CD1c-positive myeloid dendritic cell (primary cell): ENCODE results near the gene ANKRD55.
A peak's percentile ranks its signal among the peaks of the same experiment; 100 is the strongest.
"Not testable (repeated sequence)": the region's sequence is repeated elsewhere in the genome, so short reads cannot be mapped to it uniquely, and the experiment has no call there.

Source experiments
- DNase-seq: peaks from one replicate; pipeline ENCODE4 v3.0.0-alpha.2; 2016; ENCODE audit errors: extremely low spot score

The ANKRD55 gene

DNA sequence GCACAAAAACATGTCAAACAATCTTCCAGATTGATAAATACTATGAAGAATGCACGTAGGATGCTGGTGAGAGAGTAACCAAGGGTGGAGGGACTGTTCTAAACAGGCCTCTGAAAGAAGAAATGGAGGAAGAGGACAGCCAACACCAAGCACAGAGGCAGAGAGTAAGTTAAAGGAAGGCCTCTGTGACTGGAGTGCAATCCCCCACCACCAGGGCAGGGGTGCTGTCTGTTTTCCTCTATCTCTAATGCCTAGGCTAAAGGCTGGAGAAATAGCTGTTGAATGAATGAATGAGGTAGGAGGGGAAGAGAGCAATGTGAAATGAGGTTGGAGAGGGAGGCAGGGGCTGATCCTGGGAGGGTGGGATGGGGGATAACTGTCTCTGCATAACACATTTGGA, 88.9 kb downstream of the ANKRD55 start:
- no peak for DNase-seq

- DNase-seq = no peak
These were observed 89.8 kb downstream of the ANKRD55 start for GRCh38 chr5:56143373-56143714.

GRCh38 chr5:56142614-56143372, 90.3 kb downstream of the ANKRD55 start:
- DNase-seq = no peak

GRCh38 chr5:56142233-56142613, 90.9 kb downstream of the ANKRD55 start:
- no peak for DNase-seq

DNA sequence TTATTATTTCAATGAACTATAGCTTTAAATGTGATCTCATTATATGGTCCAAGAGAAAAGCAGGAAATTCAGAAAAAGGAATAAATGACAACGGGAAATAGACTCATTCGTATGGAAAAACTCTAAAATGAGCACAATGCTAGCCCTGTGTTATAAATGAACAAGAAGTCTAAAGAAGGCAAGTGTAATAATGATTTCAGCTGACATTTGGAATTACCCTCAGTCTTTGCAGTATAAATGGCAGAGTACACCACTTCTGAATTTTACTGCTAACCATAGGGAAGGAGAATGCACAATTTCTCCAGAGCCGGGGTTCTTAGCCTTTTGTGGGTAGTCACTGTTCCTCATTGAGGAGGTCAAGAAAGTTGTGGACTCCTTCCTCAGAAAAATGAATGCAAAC, 93.1 kb downstream of the ANKRD55 start:
- DNase-seq = peak; percentile 58

DNA sequence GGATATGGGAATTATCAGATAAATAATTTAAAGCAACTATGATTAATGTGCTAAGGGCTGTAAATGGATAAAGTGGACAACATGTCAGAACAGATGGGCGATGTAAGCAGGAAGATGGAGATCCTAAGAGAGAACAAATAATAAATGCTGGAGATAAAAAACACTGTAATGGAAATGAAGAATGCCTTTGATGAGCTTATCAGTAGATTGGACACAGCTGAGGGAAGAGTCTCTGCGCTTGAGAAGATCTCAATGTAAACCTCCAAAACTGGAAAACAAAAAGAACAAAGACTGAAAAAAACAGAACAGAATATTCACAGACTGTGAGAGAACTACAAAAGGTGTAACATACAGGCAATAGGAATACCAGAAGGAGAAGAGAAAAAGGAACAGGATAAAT, 102.5 kb downstream of the ANKRD55 start:
- DNase-seq = no peak

DNA sequence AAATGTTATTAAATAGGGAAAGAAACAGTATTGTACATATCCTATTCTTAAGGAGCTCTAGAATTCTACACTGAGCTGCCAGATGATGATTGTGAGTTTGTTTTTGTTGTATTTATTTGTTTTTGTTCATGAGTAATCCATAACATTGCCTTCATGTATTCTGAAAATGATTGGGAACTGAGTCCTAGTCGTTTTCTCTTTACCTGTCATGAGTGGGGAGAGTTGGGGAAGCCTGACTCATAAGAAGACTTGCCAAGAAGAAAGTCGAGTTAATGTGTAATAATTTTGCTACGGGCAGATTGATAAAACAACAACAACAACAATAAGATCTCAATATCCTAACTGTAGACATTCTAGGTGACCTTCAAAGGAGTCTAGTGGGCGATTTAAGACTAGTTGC, 103.8 kb downstream of the ANKRD55 start:
- no peak for DNase-seq

- no peak for DNase-seq
These were observed 105.0 kb downstream of the ANKRD55 start for GRCh38 chr5:56128113-56128512.

DNA sequence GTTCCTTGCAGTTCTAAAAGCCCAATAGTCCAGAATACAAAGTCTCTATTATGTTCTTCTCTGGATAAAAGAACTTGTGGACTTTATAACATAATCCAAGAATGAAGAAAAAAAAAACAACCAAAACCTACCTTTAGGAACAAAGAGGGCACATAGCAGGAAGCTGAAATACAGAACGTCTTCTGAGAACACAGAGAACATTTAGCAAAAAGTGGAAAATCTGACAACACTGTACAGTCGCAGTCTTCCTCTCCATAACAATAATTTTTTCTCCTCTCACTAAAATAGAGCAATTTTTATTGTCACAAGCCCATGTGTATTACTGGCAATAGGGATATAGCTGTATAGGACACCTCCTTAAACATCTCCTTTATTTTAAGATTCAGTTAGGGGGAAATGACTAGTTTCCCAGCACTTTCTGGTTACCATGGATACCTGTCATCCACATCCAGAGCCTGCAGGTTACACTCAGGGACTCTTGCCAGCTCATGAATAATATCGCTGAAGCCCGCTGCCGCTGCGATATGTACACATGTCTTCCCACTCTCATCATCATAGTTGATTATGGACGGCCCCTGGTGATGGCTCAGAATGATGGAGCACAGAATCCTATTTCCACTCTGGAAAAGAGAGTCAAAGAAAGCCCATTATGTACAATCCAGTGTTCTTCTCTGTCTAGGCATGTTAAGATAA, 106.5 kb downstream of the ANKRD55 start:
- no peak for DNase-seq

DNA sequence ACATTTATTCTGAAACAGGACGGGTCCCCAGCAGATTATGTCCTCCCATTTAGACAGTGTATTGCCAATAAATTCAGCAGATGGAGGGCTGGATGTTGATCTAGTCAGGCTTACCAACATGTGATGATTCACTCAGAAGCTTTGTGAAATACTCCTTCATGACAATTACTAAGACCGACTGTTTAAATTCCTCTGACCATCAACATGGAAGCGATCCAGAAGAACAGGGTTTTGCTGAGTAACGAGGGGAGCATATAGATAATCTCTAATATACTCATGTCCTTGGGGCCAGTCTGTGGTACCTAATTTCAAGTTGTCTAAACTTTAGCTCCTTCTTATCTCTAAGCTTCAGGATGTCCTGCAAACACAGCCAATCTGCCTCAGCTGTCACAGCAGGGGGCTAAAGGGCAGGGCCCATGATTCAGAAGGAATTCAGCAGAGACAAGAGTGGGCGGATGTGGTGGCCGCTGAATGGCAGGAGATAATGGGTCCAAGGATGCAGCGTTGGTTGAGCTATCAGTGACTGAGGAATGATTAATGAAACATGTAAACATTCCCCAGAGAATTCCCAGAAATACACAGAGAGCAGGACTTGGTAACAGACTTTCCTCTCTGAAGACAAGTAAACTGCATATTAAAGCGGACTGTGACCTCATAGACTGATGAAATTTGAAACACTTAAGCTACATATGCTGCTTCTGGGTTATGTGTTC, 109.4 kb downstream of the ANKRD55 start:
- DNase-seq = peak; percentile 26

- DNase-seq = not testable (repeated sequence)
These were observed 110.7 kb downstream of the ANKRD55 start for GRCh38 chr5:56122360-56122985.

GRCh38 chr5:56119050-56119449, 114.1 kb downstream of the ANKRD55 start:
- DNase-seq = no peak

GRCh38 chr5:56116599-56117141, 116.5 kb downstream of the ANKRD55 start:
- peak; percentile 48 for DNase-seq

DNA sequence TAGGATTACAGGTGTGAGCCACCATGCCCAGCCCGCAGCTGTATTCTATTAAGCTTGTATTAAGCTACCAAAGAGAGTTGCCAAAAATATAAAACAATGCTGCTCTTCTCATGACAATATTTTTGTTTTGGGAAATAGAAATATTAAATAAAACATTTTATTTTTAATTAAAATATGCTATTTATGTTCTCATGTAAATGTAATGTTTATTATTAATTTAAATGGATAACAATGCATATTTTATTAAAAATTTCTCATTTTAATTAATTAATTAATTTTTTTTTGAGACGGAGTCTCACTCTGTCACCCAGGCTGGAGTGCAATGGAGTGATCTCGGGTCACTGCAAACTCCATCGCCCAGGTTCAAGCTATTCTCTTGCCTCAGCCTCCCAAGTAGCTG, 117.5 kb downstream of the ANKRD55 start:
- DNase-seq = no peak

DNA sequence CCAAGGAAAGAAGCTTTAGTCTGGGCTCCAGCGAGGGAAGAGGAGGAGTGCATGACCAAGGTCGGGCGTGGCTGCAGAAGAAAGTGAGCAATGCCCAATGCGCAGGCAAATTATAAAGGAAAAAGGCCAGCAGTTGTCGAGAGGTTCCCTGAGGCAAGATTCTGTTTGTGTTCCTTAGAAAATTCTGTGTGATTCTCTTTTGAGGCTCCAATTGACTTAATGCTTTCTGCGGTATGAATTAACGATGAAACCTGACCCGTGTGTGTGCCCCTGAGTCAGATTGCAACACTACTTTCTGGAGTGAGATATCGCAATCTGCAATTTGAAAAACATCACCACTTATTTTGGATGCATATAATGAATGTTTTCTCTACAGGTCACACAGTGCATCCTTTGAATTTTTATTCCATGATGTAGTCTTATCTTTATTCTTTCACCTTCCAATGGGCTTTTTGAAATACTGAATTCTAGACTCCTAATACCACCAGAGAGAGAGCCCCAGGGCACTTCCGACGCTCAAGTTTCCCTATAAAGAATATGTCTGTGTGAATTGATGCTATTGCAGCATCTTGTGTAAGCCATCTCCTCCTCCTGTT, 120.5 kb downstream of the ANKRD55 start:
- no peak for DNase-seq

GRCh38 chr5:56111404-56111781, 121.7 kb downstream of the ANKRD55 start:
- no peak for DNase-seq

DNA sequence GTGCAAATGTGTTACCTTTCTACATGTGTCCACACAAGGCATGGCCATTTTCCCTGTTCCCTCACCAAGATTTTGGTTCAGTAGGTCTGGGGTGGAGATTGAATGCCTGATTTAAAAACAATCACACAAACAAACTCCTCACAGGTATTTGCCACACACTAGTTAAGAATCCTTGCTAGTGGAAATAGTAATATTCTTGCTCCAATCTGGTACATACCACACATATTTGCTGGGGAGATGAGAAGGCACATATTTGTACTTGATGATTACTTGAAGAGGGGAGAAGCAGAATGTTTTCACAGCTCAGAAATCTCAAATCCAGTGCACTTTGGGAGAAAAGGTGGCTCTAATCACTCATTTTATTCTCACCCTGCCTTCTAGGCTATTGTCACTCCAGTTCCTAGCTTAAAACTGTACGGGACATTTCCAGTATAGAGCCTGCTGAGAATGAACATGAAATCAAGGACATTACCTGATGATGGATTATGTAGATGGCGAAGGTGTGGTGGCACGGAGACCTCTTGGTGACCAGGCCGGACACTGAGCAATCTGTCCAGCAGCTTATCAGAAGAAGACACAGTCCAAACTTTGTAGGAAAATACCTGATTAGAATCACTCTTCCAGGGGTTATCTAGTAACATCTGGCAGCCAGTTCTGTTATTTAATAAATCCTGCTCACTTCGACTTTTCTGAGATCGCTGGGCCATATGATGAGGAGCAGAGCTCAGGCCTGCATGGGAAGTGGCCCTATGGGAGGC, 122.3 kb downstream of the ANKRD55 start:
- DNase-seq = no peak

DNA sequence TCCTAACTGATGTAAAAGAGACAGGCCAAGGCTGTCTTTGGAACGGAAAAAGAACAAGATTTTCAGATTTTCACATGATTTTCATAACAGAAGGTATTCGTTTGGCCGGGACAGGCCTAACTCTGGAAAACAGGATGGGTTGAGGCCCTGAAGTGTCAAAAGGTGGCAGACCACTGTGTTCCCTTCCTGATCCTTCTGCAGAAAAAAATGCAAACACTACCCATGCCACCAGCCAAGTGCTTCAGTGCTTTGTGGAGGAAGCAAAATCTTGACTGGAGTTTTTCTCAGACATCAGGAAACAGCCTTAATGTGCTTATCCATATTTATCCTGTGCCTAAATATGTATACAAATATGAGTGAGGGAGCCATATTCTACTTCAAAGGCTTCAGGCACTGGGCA, 124.9 kb downstream of the ANKRD55 start:
- DNase-seq = no peak

GRCh38 chr5:56106837-56107236, 126.3 kb downstream of the ANKRD55 start:
- no peak for DNase-seq

DNA sequence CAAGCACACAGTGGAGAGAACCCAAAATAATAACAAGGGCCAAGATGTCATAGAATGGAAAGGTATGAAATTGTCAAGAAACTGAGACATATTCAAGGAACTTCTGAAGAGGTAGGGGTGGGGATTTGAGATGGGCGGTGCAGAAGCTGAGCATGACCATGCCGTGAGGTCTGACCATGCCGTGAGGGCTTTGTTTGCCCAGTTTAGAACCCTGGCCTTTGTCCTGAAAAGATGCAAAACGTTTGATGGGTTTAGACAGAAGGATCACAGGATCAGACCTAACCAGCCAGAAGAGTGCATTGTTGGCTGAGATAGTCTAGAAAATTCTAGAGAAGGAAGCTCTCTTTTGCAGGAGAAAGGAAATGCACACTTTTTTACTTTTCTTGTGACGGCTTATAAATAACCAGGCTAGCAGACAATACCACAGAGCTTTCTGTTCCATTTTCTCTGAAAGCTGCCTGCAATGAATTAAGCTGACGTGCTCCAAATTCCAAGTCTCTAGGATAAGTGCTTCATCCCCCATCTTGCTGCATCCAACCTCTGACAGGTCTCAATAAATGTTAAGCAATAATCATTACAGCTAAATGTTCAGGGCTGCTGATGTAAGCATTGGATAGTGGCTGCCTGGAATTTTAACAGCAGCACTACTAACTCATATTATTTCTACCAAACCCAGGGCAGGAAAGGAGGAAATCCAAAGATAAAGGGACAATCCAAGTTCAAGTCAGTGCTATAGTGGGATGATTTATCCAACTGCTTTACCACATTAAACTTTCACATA, 127.4 kb downstream of the ANKRD55 start:
- DNase-seq = no peak
